Measurements from ENCODE around the gene RANBP3L.
"Not testable (repeated sequence)": the region's sequence is repeated elsewhere in the genome, so short reads cannot be mapped to it uniquely, and the experiment has no call there.

Gene RANBP3L

GRCh38 chr5:36297653-36298052 is 4.0 kb downstream of the RANBP3L start:
- DNase-seq (ENCODE audit: low read depth, low spot score) = no peak
- H3K27ac ChIP-seq = no peak overlapping the region

GRCh38 chr5:36285837-36286615 is 15.7 kb downstream of the RANBP3L start:
- no peak for DNase-seq (ENCODE audit: low read depth, low spot score)
- H3K27ac ChIP-seq = no peak overlapping the region

- DNase-seq (ENCODE audit: low read depth, low spot score); H3K27ac ChIP-seq: not testable (repeated sequence)
Observed at GRCh38 chr5:36283775-36284174, 17.9 kb downstream of the RANBP3L start.

- no peak overlapping the region for H3K27ac ChIP-seq
- DNase-seq (ENCODE audit: low read depth, low spot score) = no peak
Observed at GRCh38 chr5:36281626-36282025, 20.1 kb downstream of the RANBP3L start.

- no peak overlapping the region for H3K27ac ChIP-seq
- no peak for DNase-seq (ENCODE audit: low read depth, low spot score)
Observed at GRCh38 chr5:36279054-36279698, 22.5 kb downstream of the RANBP3L start.

GRCh38 chr5:36277521-36278176 is 24.1 kb downstream of the RANBP3L start:
- DNase-seq (ENCODE audit: low read depth, low spot score) = no peak
- H3K27ac ChIP-seq = no peak overlapping the region

- no peak overlapping the region for H3K27ac ChIP-seq
- DNase-seq (ENCODE audit: low read depth, low spot score) = no peak
Observed at GRCh38 chr5:36276864-36277263, 24.8 kb downstream of the RANBP3L start.

GRCh38 chr5:36273809-36274526 is 27.7 kb downstream of the RANBP3L start:
- no peak overlapping the region for H3K27ac ChIP-seq
- no peak for DNase-seq (ENCODE audit: low read depth, low spot score)

- no peak overlapping the region for H3K27ac ChIP-seq
- DNase-seq (ENCODE audit: low read depth, low spot score) = no peak
Observed at GRCh38 chr5:36272136-36272690, 29.5 kb downstream of the RANBP3L start.

GRCh38 chr5:36270876-36271575 is 30.7 kb downstream of the RANBP3L start:
- H3K27ac ChIP-seq = no peak overlapping the region
- DNase-seq (ENCODE audit: low read depth, low spot score) = no peak

- no peak overlapping the region for H3K27ac ChIP-seq
- DNase-seq (ENCODE audit: low read depth, low spot score) = no peak
Observed at GRCh38 chr5:36270175-36270574, 31.5 kb downstream of the RANBP3L start.

GRCh38 chr5:36269478-36269877 is 32.2 kb downstream of the RANBP3L start:
- H3K27ac ChIP-seq = no peak overlapping the region
- DNase-seq (ENCODE audit: low read depth, low spot score) = no peak

- DNase-seq (ENCODE audit: low read depth, low spot score) = no peak
Observed at GRCh38 chr5:36267905-36268304, 33.8 kb downstream of the RANBP3L start.

GRCh38 chr5:36264202-36264760 is 37.4 kb downstream of the RANBP3L start:
- no peak overlapping the region for H3K27ac ChIP-seq

More at GRCh38 chr5:36267905-36268304, 33.8 kb downstream of the RANBP3L start:
- no peak overlapping the region for H3K27ac ChIP-seq

GRCh38 chr5:36261186-36261585 is 40.5 kb downstream of the RANBP3L start:
- H3K27ac ChIP-seq = no peak overlapping the region
- DNase-seq (ENCODE audit: low read depth, low spot score) = no peak

More at GRCh38 chr5:36264202-36264760, 37.4 kb downstream of the RANBP3L start:
- no peak for DNase-seq (ENCODE audit: low read depth, low spot score)

- no peak overlapping the region for H3K27ac ChIP-seq
- DNase-seq (ENCODE audit: low read depth, low spot score) = no peak
Observed at GRCh38 chr5:36253575-36253974, 48.1 kb downstream of the RANBP3L start.

GRCh38 chr5:36252722-36253365 is 48.9 kb downstream of the RANBP3L start:
- no peak overlapping the region for H3K27ac ChIP-seq
- no peak for DNase-seq (ENCODE audit: low read depth, low spot score)

GRCh38 chr5:36251218-36251617 is 50.5 kb downstream of the RANBP3L start:
- no peak for DNase-seq (ENCODE audit: low read depth, low spot score)

GRCh38 chr5:36250427-36250826 is 51.3 kb downstream of the RANBP3L start:
- no peak overlapping the region for H3K27ac ChIP-seq
- no peak for DNase-seq (ENCODE audit: low read depth, low spot score)

More at GRCh38 chr5:36251218-36251617, 50.5 kb downstream of the RANBP3L start:
- no peak overlapping the region for H3K27ac ChIP-seq
